Measurements from ENCODE around the gene TBC1D21. TPM values are rescaled to one million over a fixed set of nuclear protein-coding genes. Genes with fewer than 3 reads are reported as not detected.

TBC1D21 gene, protein sequence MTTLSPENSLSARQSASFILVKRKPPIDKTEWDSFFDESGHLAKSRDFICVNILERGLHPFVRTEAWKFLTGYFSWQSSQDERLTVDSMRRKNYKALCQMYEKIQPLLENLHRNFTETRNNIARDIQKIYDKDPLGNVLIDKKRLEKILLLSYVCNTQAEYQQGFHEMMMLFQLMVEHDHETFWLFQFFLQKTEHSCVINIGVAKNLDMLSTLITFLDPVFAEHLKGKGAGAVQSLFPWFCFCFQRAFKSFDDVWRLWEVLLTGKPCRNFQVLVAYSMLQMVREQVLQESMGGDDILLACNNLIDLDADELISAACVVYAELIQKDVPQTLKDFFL
- not detected for polyA plus RNA-seq (ENCODE audit: insufficient read length)

DNA sequence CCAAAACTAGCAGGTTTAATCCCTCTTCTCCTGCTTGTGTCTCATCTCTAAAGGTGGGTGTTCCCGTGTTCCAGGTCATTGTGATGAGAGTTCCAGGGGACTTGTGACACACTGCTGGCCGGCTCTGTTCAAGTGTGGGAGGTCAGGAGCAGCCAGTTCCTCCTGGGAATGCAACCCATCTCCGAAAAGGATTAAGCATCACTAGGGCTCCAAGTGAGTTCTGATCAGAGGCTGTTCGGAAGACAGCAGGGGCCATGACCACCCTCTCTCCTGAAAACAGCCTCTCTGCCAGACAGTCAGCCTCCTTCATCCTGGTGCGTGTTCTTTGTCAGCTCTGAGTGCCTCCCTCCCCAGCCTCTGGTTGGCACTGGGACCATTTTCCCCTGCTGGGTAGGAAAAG, at the start of gene TBC1D21:
Gene TBC1D21, plus strand, starts transcription at position 109 of the 400 bp plus-strand sequence. Its CDS starts 146 bp downstream, at position 255.
- DNase-seq: no peak

DNA sequence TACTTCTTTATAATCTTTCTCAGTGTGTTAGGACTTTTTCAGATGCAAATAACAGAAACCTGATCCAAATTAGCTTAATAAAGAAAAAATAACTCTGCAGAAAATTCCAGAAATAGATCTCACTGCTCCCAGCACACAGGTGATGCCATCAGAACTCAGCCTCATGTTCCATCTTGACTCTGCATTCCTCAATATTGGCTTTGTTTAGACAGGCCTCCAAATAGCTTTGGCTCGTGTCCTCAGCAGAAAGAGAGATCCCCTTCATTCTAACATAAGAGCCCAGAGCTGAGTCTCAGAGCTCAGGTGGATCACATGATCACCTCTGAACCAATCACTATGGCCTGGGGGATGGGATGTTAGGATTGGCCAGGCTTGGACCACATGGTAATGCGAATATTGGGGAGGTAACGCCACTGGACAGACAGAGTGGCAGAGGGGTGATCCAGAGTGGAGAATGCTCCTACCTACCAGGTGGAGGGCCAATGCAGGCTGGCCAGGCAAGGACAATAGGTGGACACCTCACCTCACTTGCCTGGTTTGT, 46.6 kb upstream of the TBC1D21 start:
- no peak for DNase-seq

DNA sequence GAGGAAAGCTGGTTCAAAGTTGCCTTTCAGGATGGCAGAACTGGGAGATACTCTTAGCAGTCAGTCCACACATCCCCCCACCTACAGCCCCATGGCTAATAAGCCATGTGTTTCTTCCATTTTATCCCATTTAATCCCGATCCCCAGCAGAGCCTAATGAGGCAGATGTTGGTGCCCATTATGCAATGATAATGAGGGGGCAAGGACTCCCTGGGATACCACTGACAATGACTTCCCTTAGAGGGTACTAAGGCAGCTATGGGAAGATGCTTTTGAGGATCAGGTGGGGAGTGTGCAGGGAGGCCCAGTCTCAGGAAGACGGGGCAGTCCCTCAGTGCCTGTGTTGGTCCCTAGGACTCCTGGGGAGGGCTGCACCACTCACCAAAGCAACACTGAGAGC, 43.8 kb upstream of the TBC1D21 start:
- DNase-seq: no peak

DNA sequence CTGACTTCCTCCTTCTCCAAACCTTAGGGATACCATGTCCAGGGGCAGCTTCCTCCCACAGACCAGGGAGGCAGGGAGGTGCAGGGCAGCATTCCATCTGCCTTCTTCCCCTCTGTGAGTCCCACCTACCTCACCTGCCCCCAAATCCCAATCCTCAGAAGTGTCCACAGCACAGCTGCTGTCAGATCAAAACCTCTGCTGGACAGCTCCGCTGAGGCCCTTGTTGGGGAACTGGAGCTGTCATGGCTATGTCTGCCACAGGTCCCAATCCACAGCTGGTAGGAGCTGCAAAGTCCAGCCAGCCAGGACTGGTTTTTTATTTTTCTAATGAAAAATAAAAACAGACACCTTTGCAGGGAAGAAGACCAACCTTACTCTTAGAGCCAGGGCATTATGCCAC, 40.7 kb upstream of the TBC1D21 start:
- DNase-seq: no peak

DNA sequence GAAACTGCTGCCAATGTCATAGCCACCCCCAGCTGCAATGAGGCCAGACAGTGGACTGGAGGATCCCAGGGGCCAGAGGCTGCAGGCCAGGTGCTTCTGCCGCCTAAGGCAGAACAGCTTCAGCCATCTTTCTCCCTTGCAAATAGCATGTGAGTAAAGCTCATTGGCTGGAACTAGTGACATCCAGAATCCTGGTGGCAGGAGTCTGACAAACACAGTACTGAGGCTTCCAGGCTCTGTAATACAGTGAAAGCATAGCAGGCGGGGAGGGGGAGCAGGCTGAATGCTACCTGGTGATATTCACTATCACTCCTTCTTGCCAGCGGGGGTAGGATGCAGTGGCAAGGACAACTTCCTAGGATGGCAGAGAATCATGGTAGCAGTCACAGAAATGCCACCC, 36.5 kb upstream of the TBC1D21 start:
- DNase-seq: no peak

DNA sequence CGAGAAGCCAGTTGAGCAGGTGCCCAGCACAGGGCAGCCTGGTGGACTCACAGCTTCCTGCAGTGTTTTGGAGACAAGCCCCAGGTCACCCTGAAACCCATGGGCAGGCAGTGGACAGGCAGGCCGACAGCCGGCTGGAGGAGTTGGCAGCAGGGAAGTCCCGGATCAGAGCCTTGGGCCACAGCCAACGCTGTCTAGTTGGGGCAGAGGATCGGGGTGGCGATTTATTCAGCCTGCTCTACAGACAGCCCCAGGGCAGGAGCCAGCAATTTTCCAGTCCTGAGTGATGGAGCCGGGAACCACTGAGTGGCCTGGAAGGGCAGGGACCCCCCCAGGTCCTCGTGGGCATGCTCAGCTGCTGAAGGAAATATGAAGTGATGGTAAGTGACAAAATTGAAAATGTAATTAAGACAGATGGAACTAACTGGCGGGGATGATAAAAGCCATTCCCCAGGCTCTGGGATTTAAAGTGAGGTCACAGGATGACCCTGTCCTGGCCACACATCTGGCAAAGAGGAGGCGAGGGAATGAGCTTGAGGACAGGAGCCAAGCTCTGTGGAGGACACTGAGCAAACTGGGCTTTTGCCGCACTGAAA, 34.4 kb upstream of the TBC1D21 start:
- DNase-seq: peak; percentile 27

DNA sequence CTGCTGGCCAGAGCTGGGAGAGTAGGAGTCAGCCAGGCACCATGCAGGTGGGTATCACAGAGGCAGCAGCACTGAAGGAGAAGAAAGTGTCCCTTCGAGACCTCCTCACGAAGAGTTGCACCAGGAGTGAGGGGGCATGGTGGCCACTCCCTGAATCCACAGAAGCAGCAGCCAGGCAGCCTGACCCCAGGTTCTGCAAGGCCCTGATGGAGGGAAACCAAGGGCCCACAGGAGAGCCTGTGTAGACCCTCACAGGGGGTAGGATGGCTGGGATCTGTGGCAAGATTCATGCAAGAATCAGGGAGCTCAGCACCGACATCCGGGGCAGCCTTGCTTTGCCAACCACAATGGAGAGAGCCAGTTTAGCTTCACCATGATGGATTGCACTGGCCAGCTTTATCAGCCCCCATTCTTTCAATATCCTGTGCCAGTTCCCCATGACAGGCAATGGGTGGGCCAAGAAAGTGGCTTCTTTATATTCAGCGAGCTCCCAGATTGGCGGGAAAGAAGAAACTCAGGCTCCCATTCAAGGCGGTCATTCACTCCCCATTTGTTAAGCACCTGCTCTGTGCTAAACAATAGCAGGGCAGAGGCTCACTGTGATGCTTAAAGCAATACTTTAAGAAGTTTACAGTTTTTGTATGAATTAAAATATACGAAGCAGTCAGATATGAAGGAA, 33.5 kb upstream of the TBC1D21 start:
- no peak for DNase-seq

DNA sequence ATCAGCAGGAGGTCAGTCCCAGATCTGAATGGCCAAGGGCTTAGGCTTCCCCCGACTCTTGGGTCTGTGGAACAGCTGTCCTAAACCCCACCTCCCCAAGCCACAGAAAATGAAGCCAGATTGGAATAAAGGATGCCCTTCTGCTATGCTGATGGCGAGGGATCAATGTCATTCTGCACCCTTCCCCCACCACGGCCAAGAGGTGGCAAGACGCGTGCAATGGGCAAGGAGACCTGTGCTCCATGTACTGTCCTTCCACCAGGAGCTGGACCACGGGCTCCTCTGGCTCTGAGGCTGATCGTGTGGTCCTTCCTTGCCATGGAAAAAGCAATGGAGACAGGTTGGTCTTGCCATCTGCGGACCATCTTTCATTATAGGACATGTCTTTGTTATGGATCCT, 32.6 kb upstream of the TBC1D21 start:
- no peak for DNase-seq

DNA sequence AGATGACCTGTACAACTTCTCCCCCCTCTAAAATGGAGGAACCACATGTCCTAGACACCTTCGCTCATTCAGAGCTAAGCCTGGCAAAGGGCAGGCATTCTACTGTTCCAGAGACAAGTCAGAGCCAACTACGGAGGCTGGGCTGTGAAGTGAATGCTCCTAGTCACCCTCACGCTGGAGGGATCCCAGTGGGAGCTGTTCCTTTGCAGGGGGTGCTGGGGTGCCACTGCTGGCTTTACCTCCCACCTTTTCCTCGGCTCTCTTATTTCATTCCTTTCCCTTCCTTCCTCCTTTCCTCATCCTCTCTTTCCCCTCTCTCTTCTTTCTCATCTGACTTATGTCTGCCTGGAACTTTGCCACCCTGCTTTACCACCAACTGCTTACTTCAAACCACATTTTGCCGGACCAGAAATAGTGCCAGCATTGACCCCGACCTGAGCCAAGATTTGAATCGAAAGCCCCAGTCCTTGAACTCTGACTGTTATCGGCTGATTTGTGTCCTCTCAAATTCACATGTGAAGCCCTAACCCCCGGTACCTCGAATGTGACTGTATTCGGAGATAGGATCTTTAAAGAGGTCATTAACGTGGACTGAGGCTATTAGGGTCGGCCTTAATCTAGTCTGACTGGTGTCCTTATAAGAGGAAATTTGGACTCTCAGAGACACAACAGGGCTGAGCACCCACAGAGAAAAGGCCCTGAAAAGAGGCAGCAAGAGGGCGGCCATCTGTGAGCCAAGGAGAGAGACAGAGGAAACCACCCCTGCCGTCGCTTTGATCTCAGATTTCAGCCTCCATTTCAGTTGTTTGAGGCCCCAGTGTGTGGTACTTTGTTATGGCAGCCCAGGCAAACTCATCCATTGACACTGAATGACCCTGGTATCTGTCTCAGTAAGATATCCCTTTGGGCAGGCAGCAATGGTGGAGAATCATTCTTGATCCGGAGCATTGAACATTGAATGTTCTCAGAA, 31.3 kb upstream of the TBC1D21 start:
- DNase-seq: no peak

DNA sequence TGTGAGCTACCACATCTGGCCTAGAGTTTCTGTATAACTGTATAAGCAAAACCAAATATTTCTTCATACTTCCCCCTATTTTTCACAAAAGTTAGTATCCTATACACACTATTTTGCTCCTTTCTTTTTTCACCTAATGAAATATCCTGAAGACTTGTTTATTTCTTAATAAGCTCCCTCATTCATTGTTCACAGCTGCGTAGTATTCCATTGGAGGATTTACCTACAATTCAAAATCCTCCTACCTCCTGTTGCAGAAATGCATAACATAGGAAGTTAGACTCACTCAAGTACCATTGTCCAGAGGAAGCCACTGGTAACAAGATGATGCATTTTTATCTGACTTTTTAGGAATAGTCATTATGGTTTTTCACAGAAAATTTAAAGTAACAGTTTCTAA, 29.6 kb upstream of the TBC1D21 start:
- no peak for DNase-seq

DNA sequence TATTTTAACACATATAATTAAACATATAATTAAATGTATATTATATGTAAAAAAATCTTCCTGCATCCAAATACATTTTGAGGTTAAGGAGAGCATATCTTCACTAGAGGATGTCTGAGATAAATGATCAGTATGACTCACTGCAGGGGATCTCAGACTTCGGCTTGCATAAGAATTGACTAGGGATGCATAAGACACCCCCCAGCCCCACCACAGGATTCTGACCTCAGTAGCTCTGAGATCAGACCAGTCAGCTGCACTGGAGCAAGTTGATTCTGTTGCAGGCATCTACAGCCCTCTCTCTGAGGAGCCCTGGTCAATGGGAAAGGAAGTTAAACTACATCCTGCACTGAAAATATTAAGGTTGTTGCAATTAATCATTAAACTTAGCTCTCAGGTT, 29.0 kb upstream of the TBC1D21 start:
- no peak for DNase-seq

DNA sequence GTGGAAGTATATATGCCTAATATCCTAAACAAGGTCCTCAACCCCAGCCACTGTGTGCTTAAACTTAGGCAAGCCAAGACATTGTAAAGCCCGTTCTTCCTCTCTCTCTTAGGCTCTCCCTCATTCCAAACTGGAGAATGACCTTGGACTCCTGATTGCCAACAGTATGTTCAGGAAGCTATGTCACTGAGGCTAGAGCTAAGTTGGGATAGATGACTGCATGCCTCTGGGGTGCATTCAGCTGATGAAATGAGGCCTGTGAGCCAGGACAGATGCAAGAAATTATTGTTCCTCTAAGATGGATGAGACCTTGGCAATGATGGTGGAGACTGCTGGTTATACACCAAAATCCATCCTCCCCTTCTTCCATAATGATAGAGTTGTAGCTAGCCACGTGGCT, 27.9 kb upstream of the TBC1D21 start:
- DNase-seq: no peak

DNA sequence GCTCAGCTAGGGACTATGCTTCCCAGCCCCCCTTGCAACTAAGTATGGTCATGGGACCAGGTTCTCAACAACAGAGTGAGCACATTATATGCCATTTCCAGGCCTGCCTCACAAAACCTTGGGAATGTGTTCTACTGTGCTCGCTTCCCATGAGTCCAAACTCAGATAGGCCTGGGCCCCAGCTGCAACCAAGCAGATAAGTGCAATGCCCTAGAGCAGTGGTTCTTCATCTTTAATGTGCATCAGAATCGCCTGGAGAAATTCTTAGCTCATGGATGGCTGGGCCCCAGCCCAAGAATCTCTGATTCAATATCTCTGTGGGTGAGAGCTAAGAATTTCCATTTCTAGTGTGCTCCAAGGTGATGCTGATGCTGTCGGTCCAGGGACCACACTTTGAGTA, 27.5 kb upstream of the TBC1D21 start:
- DNase-seq: no peak

DNA sequence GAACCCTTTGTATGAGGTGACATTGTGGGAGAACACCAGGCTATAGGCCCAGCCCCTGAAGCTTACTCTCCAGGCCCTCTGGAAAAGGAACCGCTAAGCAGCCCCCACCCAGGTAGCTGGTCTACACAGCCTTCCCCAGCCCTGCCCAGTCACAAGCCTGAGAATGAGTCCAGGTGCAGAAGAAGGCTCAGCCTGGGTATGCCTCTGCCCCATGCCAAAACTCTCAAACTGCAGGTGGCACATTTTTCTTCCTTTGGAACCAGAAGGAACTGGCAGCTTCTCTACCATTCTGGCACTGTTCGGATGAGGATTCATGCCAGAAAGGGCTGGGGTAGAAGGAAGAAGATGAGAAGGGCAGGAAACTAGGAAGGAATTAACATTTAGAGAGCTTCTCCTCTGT, 23.7 kb upstream of the TBC1D21 start:
- DNase-seq: no peak

DNA sequence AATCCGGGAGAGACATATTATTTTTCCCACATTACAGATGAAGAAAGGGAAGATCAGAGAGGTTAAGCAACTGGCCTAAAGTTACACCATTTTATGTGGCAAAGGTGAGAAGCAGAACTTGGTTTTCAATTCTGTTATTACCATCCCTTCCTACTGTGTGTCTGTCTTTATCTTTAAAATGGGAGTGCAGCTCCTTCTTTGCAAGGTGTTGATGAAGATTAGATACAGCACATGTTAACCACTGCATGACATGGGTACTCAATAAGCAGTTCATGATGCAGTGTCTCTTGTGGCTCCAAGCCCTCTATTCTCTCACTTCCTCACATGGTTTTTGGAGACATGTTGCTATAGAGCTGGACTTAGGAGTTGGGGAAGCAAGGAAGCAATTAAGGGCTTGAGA, 23.1 kb upstream of the TBC1D21 start:
- no peak for DNase-seq

DNA sequence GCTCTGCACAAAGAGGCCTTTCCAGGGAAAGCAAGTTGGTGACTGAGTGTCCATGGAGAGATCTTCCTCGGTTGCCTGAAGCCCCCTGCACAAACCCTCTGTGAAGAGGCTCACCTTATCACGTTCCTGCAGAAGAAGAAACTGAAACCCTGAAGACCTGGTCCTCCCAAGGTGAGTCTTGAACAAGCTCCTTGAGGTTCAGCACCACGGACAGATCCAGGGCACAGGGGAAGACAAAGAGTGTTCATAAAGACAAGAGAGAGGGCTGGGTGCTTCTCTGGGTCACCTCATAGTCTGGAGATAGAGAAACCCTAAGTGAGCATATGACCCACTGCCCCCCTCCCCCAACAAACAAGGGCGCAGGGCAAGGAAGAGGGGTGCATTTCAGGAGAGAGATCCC, 21.7 kb upstream of the TBC1D21 start:
- peak; percentile 61 for DNase-seq

DNA sequence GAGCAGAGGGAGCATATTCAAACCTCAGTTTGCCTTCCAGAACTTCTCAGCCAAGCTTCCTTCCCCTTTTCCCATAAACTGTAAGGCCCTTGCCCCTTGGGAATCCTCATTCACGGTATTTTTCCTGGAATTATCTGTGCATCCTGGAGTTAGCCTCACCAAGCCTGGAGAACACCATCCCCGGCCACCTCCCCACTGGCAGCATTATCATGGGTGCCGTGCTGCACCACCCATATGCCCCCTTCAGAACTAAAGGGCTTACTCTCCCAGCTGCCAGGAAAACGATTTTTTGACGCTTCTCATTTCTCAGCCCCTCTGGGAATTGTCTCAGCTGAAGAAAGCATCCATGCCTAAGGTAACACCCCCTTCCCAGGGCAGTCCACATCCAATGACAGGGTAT, 20.9 kb upstream of the TBC1D21 start:
- no peak for DNase-seq

DNA sequence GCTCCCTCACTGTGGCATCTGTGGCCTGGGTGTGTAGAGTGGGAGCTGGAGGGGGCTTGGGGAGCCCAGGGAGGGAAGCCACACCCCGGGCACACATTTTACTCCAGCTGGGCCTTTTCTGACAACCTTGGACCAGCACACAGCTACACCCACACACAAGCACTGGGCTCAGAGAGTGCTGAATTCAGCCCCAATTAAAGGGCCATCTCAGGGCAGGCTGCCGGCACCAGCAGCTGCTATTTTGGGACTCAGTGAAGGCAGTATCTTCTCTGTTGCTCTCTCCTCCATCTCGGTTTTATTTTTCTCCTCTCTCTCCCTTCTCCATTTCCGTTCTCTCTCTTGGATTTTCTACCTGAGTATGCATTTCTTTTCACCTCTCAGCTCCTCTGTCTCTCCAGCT, 19.1 kb upstream of the TBC1D21 start:
- no peak for DNase-seq

DNA sequence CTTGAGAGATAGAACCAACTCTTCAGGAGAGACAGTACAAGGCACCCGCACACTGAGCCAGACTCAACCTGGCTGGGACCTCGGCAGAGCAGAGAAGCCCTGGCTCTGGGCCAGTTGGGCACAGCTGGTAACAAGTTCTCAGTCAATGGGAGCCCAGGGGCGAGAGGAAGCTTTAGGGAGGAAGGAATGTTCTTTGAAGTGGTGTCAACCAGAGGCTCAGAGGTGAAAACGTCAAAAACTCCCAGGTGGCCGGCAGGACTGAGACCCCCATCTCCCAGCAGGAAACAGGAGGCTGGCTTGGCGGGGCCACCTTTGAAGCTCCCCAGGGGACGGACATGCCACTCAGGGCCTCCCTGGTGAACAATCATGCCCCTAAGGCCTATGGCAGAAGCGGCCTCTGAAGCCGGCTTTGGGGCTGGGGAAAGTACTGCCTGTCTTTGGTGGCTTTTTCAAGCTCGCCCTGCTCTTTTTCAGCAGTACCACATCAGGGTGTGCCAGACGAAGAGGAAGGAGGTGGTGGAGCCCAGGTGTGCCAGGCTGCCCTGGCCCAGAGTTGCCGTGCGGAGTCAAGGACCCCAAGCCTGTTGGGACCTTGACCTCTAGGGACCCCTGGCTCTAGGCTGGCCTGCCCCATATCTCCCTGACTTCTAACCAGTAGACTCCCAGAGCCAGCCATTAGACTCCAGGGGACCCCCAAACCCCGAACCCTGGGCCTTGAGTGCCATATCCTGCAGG, 16.7 kb upstream of the TBC1D21 start:
- no peak for DNase-seq

DNA sequence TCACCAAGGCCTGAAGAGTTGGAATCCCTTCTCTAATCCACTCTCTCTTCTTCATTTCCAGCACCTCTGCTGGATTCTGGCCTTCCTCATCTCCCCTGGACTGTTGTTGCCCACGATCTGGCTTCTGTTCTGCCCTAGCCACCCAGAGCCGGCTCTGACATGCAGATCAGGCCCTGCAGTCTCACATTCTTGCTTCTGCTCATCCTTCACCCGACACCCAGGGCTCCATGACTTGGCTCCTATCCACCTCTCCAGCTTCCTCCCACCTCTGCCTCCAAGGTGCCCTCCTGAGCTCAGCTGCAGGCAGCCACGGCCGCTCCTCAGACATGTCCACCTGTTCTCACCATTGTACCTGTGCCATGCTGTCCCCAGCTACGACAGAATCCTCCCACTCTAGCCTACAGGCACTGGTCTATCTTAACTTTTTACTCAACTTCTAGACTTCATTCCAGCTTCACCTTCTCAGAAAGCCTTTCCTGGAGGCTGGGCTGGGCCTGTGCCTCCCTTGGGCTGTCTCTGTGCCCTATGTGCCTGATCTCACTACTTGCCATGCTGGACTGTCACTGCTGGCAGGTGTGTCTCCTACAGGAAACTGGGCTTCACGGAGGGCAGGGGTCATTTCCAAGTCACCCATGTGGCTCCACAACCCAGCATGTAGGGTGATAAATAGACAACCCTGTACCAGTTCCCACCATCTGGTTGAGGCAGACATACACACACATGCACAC, 16.0 kb upstream of the TBC1D21 start:
- DNase-seq: no peak

DNA sequence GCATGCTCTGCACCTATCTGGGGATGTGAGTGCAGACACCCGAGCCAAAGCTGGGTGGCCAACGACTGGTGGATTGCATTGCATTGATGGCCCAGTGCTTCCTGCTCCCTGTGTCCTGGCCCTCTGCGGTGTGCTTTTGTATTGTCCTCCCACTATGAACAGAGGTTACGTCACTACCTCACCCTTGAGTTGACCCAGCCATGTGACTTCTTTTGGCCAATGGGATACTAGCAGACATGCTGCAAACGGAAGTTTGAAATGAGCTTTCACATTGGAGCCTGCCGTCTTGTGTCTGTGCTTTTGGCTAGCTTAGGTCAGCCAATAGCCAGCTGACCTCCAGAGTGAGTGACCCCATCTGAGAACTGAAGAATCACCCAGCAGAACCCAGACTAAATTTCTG, 15.3 kb upstream of the TBC1D21 start:
- no peak for DNase-seq
